Sciatic nerve (tissue), 2 donors: ENCODE measurements around the gene SLC35F5. TPM values are rescaled to one million over a fixed set of nuclear protein-coding genes. Genes with fewer than 3 reads are reported as not detected.
"Not testable (repeated sequence)": the region's sequence is repeated elsewhere in the genome, so short reads cannot be mapped to it uniquely, and the experiment has no call there.

Experiments
- ATAC-seq: fragments of 200-7000 bp; cut with Tn5 transposase; one replicate; pipeline ENCODE4 v1.9.1; 2020; ENCODE audit warnings: mild to moderate bottlenecking, moderate library complexity
- DNase-seq: peaks from one replicate; pipeline ENCODE4 v3.0.0-alpha.2; 2020; ENCODE audit warnings: low spot score
- intact Hi-C: fragments of 100-400 bp; cut with DNase I; formaldehyde crosslinking; loops from one replicate; pipeline ENCODE4 v1.14.2; 2022
- total RNA-seq: library from RNA; stranded (reverse); fragmentation: NEBNext Ultra II Directional; extraction: Animal tissue kit (Norgen Biotek cat#: 25700); gene quantifications from one replicate; pipeline ENCODE4 v1.2.1, GENCODE V29; 2021
- donor health status: DM: no; HTN: no; CAD: no.
- donor health status: DM: no; HTN: no; CAD: no.

SLC35F5 gene
- total RNA-seq, 1 donor from 2014 or later, result 56.1 TPM

DNA sequence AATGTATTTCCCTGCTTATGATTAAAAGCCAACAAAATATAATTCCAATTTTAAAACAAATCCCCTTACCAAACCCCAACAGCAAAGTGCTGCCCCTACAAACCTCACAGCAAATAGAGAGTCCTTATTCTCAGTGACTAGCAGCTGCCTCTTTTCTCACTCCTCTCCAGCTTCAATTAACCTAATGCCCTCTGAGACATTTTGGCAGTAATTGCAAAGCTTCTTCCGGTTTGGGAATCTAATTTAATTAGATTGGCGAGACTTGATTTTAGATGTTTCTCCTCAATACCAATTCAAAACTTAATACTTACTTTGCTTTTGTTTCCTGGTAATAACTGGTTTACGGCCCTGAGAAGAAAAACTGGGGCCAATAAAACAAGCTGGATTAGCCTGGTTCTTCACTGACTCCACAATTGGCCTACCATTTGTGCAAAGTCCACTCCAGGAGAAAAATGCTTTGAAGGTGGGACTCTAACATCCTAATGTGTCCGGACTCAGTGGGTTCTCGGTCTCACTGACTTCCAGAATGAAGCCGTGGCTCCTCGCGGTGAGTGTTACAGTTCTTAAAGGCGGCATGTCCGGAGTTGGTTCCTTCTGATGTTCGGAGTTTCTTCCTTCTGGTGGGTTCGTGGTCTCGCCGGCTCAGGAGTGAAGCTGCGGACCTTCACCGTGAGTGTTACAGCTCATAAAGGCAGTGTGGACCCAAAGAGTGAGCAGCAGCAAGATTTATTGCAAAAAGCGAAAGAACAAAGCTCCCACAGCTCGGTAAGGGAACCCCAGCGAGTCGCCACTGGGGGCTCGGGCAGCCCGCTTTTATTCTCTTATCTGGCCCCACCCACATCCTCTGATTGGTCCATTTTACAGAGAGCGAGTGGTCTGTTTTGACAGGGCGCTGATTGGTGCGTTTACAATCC is 52.8 kb downstream of the SLC35F5 start:
- no peak for ATAC-seq
- intact Hi-C loops, result no loop called here
- DNase-seq, result no peak

DNA sequence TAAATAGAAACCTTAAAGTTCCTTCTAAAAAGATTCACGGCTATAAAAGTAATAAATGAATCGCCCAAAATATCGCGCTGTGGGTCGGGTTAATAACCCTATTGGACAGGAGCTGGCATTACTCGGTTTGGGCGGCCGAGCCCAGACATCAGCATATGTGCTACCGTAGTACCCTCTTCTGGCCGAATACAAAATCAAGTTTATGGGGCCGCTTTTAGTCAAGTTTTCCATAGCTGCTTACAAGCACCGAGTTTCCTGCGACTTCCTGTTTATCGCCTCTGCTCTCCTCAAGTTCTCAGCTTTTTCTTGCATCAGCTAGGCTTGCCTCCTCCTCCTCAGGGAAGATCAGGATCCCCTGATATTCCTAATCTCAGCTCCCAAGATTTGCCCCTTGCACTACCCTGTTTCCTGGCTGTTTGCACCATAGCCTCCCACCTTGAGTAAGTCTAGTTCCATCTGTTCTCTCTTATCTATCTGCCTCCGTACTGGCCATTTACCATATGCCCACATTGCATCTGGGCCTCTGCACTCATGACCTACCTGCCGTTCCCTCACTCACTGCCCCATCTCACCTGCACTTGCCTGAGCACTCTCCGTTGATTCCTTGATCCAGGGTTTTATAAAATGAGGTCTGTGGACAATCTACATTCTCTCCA is 56.1 kb downstream of the SLC35F5 start:
- intact Hi-C loops, result no loop called here
- ATAC-seq (no peak), DNase-seq (no peak)

DNA sequence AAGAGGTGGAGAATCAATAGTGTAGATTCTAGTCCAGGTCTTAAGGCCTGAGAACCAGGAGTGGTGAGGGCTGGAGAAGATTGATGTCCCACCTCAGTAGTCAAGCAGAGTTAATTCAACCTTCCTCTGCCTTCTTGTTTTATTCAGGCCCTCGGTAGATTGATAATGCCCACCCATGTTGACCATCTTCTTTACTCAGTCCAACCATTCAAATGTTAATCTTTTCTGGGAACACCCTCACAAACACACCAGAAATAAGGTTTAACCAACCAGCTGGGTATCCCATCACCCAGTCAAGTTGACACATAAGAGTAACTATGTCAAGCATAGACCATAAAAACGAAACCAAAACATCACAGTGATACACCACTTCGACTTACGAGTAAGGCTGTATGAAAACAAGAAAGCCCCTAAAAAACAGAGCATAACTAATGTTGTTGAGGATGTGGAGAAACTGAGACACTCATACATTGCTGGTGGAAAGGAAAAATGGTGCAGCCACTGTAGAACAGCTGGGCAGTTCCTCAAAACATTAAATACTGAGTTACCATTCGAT is 57.5 kb downstream of the SLC35F5 start:
- DNase-seq, result no peak
- intact Hi-C loops, result no loop called here
- no peak for ATAC-seq

DNA sequence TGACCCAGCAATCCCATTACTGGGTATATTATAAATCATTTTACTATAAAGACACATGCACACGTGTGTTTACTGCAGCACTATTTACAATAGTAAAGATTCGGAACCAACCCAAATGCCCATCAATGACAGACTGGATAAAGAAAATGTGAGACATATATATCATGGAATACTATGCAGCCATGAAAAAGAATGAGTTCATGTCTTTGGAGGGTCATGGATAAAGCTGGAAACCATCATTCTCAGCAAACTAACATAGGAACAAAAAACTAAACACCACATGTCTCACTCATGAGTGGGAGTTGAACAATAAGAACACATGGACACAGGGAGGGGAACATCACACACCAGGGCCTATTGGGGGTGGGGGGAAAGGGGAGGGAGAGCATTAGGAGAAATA is 58.2 kb downstream of the SLC35F5 start:
- DNase-seq, intact Hi-C loops, ATAC-seq: not testable (repeated sequence)

- intact Hi-C loops, result no loop called here
- ATAC-seq, result no peak
- DNase-seq, result no peak
These were observed 58.9 kb downstream of the SLC35F5 start for GRCh38 chr2:113697516-113697915.

DNA sequence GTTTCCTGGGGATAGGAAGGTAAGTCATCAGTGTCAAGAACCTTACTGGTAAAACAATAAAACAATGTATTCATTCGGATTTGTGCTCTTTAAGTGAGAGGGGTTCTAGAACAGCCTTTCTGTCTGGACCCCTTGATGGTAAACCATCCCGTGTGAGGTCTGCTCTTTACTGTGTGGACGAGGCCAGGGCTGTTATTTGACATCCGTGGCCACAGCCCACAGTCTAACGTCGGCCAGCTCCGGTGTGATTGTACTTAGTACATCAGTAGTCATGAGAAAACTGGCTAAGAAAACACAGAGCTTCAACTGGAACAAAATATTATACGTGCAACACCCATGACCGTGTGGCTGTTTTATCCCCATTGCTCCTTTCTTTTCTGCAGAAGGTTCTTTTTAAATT is 62.0 kb downstream of the SLC35F5 start:
- intact Hi-C loops, result no loop called here
- DNase-seq (no peak), ATAC-seq (peak; percentile 36)

DNA sequence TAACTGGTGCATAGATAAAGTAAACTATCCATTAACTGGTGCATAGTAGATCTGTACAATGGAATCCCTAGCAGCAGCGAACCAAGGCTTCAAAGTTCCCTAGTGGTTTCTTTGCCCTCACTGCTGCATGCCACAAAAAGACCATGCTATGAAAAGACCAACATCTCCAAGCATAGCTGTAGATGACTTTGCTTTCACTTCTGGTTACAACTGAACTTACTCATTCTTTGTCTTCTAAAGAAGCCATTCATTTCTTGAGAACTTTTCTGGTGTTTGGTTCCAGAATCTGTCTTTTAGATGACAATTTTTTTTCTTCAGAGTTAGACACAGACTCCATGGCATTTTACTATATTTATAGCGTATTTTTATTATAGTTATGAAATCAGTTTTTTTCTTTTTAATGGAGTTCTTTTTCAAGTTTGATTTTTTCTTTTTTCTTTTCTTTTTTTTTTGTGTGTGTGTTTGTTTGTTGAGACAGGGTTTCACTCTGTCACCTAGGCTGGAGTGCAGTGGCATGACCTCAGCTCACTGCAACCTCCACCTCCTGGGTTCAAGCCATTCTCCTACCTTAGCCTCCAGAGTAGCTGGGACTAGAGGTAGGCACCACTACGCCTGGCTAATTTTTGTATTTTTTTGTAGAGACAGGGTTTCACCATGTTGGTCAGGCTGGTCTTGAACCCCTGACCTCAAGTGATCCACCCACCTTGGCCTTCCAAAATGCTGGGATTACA is 63.6 kb downstream of the SLC35F5 start:
- ATAC-seq, result no peak
- intact Hi-C loops, result no loop called here

GRCh38 chr2:113690871-113691270 is 65.6 kb downstream of the SLC35F5 start:
- intact Hi-C loops, DNase-seq, ATAC-seq: not testable (repeated sequence)

More for the DNA sequence above, 63.6 kb downstream of the SLC35F5 start:
- no peak for DNase-seq

DNA sequence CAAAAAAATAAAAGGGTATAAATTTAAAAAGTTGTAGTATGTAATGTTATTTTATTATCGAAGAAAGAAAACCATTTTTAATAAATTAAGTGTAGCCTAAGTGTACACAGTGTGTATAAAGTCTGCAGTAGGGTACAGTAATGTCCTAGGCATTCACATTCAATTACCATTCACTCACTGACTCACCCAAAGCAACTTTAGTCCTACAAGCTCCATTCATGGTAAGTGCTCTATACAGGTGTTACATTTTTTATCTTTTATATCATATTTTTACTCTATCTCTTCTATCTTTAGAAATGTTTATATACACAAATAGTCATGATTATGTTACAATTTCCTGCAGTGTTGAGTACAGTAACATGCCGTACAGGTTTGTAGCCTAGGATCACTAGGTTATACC is 69.9 kb downstream of the SLC35F5 start:
- intact Hi-C loops, result no loop called here
- ATAC-seq, result no peak
- DNase-seq, result no peak

DNA sequence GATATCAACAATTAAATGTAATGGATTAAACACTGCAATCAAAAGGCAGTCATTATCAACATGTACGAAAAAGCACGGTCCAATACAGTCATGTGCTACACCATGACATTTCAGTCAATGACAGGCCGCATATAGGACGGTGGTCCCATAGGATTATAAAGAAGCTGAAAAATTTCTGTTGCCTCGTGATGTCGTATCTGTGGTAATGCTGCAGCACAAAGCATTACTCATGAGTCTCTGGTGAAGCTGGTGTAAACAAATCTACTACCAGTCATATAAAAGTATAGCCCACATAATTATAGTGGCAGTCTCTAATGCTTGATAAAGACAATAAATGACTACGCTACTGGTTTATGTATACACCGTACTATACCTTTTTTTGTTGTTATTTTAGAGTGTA is 71.0 kb downstream of the SLC35F5 start:
- DNase-seq (no peak), ATAC-seq (no peak)
- intact Hi-C loops, result no loop called here

DNA sequence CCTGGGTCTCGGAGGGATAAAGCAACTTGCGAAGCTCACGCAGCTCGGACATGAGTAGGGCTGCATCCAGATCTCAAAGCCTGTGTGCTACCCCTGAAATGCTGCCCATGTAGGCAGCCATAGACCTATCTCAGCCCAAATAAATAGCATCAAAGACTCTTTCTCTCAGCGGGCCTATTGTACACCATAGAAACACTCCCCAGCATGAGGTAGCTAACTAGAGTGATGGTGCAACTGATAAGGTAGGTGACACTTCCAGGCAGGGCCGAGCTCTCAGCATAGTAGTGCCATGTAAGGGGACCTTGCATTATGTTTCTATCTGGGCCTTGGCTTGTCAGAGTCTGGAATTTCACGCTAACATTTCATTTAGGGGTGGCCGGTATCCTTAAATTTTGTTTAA is 77.0 kb downstream of the SLC35F5 start:
- no peak for ATAC-seq
- DNase-seq, result no peak
- intact Hi-C loops, result no loop called here

GRCh38 chr2:113677330-113677729 is 79.1 kb downstream of the SLC35F5 start:
- no peak for DNase-seq
- ATAC-seq, result no peak
- intact Hi-C loops, result no loop called here

- intact Hi-C loops, result no loop called here
- no peak for DNase-seq
- ATAC-seq, result no peak
These were observed 79.7 kb downstream of the SLC35F5 start for GRCh38 chr2:113676623-113677266.

DNA sequence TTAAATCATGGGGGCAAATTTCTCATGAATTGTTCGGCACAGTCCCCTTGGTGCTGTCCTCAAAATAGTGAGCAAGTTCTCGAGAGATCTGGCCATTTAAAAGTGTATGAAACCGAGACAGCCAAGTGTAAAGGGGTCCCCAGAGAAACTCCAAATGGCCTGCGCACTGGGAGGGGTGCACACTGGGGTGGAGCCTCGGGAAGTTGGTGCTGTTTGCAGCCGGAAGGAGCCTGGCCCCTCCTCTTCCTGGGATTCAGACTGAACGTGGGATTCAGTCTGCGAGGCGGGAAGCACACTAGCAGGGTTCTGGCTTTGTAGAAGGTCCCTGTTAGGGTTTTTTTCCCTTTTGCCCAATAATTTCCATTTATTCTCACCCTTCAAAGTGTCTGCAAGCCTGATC is 80.6 kb downstream of the SLC35F5 start:
- intact Hi-C loops, result no loop called here
- DNase-seq, result no peak
- no peak for ATAC-seq

GRCh38 chr2:113672326-113672932 is 84.0 kb downstream of the SLC35F5 start:
- intact Hi-C loops, result no loop called here
- DNase-seq (no peak), ATAC-seq (no peak)

GRCh38 chr2:113669013-113669412 is 87.4 kb downstream of the SLC35F5 start:
- DNase-seq, intact Hi-C loops: not testable (repeated sequence)
- ATAC-seq, result peak; percentile 22

- intact Hi-C loops, ATAC-seq, DNase-seq: not testable (repeated sequence)
These were observed 91.5 kb downstream of the SLC35F5 start for GRCh38 chr2:113664761-113665533.
